ENCODE results near the gene MMP20.

Gene MMP20

GRCh38 chr11:102661040-102661439 is 35.9 kb upstream of the MMP20 start (continued):
- TF ChIP-seq GLI2 (tag by site-specific recombination; IDR thresholded peaks at IDR 0.05; ENCODE audit: borderline replicate concordance, low read depth) (no peak), ZNF561 (tag by site-specific recombination; IDR thresholded peaks at IDR 0.05; ENCODE audit: borderline replicate concordance) (no peak), ZNF112 (tag by site-specific recombination; IDR thresholded peaks at IDR 0.05) (no peak), EGR2 (tag by site-specific recombination; IDR thresholded peaks at IDR 0.05; ENCODE audit: low read depth) (no peak), SP3 (tag by site-specific recombination; IDR thresholded peaks at IDR 0.05) (no peak)
- TF ChIP-seq, protein P1, sequence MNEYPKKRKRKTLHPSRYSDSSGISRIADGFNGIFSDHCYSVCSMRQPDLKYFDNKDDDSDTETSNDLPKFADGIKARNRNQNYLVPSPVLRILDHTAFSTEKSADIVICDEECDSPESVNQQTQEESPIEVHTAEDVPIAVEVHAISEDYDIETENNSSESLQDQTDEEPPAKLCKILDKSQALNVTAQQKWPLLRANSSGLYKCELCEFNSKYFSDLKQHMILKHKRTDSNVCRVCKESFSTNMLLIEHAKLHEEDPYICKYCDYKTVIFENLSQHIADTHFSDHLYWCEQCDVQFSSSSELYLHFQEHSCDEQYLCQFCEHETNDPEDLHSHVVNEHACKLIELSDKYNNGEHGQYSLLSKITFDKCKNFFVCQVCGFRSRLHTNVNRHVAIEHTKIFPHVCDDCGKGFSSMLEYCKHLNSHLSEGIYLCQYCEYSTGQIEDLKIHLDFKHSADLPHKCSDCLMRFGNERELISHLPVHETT (tag by site-specific recombination; IDR thresholded peaks at IDR 0.05), result no peak

DNA sequence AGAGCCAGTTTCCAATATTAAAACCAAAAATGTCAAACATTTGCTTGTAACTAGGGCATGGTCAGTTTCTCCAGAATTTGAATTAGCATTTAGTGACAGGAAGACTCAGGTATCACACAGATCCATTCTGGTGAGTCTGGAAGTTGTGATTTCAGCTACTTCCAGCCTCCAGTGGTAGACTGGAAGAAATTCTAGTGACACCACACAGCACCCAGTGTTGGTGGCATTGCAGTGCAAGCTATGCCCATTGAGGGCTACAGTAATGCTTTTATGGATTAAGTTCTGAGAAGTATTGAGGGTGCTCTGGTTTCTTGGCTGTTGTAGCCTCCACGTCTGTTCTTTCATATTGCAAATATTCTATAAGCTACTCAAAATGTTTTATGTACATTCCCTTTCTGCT is 31.4 kb upstream of the MMP20 start:
- POLR2A ChIA-PET, result no interaction called here
- H3K27ac ChIP-seq (ENCODE audit: extremely low read depth, low read depth, low read length), result no peak overlapping the region
- no peaks in the 10 kb centered on the region for H3K36me3 ChIP-seq (ENCODE audit: control insufficient read depth in 2 of 2, insufficient read depth in 1 of 2, low read length in 2 of 2)
- no peak overlapping the region for H3K4me3 ChIP-seq (ENCODE audit: low read depth, low read length)
- H3K4me1 ChIP-seq (ENCODE audit: control insufficient read depth, insufficient read depth, low read length), result no peaks in the 10 kb centered on the region
- TF ChIP-seq ZNF449 (tag by site-specific recombination; IDR thresholded peaks at IDR 0.05) (no peak), ZBTB17 (tag by site-specific recombination; IDR thresholded peaks at IDR 0.05) (no peak), ZNF404 (tag by site-specific recombination; IDR thresholded peaks at IDR 0.05) (no peak), REPIN1 (tag by site-specific recombination; IDR thresholded peaks at IDR 0.05; ENCODE audit: low read depth) (no peak), ZNF785 (tag by site-specific recombination; IDR thresholded peaks at IDR 0.05) (no peak), ZNF155 (tag by site-specific recombination; IDR thresholded peaks at IDR 0.05) (no peak), ZNF791 (tag by site-specific recombination; IDR thresholded peaks at IDR 0.05) (no peak), ZBTB6 (tag by site-specific recombination; IDR thresholded peaks at IDR 0.05) (no peak), GLIS2 (tag by site-specific recombination; IDR thresholded peaks at IDR 0.05) (no peak), SCRT1 (tag by site-specific recombination; IDR thresholded peaks at IDR 0.05; ENCODE audit: borderline replicate concordance) (no peak), ZNF426 (tag by site-specific recombination; IDR thresholded peaks at IDR 0.05) (no peak), PRDM1 (tag by site-specific recombination; IDR thresholded peaks at IDR 0.05) (no peak), ZNF24 (tag by site-specific recombination; IDR thresholded peaks at IDR 0.05) (no peak), SETDB1 (IDR thresholded peaks at IDR 0.05; ENCODE audit: insufficient read length, low read length) (no peak), RBAK (tag by site-specific recombination; IDR thresholded peaks at IDR 0.05) (no peak)
- TF ChIP-seq, protein P2, sequence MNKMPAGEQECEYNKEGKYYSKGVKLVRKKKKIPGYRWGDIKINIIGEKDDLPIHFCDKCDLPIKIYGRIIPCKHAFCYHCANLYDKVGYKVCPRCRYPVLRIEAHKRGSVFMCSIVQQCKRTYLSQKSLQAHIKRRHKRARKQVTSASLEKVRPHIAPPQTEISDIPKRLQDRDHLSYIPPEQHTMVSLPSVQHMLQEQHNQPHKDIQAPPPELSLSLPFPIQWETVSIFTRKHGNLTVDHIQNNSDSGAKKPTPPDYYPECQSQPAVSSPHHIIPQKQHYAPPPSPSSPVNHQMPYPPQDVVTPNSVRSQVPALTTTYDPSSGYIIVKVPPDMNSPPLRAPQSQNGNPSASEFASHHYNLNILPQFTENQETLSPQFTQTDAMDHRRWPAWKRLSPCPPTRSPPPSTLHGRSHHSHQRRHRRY (tag by site-specific recombination; IDR thresholded peaks at IDR 0.05), result no peak
- TF ChIP-seq, protein P3, sequence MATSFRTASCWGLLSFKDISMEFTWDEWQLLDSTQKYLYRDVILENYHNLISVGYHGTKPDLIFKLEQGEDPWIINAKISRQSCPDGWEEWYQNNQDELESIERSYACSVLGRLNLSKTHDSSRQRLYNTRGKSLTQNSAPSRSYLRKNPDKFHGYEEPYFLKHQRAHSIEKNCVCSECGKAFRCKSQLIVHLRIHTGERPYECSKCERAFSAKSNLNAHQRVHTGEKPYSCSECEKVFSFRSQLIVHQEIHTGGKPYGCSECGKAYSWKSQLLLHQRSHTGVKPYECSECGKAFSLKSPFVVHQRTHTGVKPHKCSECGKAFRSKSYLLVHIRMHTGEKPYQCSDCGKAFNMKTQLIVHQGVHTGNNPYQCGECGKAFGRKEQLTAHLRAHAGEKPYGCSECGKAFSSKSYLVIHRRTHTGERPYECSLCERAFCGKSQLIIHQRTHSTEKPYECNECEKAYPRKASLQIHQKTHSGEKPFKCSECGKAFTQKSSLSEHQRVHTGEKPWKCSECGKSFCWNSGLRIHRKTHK (tag by site-specific recombination; IDR thresholded peaks at IDR 0.05), result no peak
- CTCF ChIA-PET, result interaction anchor here (1.8 kb wide), 1 partner anchor 10 kb away, joined by 5 read pairs; no protein-coding TSS in a partner anchor
- H3K9me3 ChIP-seq (ENCODE audit: control insufficient read depth, insufficient read depth, low read depth, low read length), result no peaks in the 10 kb centered on the region

Measured in HEK293 (cell line).